Left ventricle myocardium inferior (tissue), 1 donor: ENCODE data around the gene EPHB2. TPM values are rescaled to one million over a fixed set of nuclear protein-coding genes. Genes with fewer than 3 reads are reported as not detected.

Source experiments
- DNase-seq: peaks from one replicate; pipeline ENCODE4 v3.0.0-alpha.2; 2020
- H3K27ac ChIP-seq: fragments of 200-600 bp; replicated peaks from 2 replicates; pipeline ENCODE4 v1.8.0; 2021
- H3K27me3 ChIP-seq: fragments of 200-600 bp; 2 replicates; pipeline ENCODE4 v1.8.0; 2021; ENCODE audit warnings: low read depth
- H3K36me3 ChIP-seq: fragments of 200-600 bp; 2 replicates; pipeline ENCODE4 v1.8.0; 2021
- H3K4me1 ChIP-seq: fragments of 200-600 bp; 2 replicates; pipeline ENCODE4 v1.8.0; 2021
- H3K4me3 ChIP-seq: fragments of 200-600 bp; 2 replicates; pipeline ENCODE4 v1.8.0; 2021; ENCODE audit warnings: mild to moderate bottlenecking, moderate library complexity
- H3K9me3 ChIP-seq: fragments of 200-600 bp; replicated peaks from 2 replicates; pipeline ENCODE4 v1.8.0; 2021
- intact Hi-C: fragments of 100-400 bp; cut with micrococcal nuclease; formaldehyde crosslinking; loops from one replicate; pipeline ENCODE4 v1.11.0; 2022
- total RNA-seq: library from RNA; stranded (reverse); fragmentation: NEBNext Ultra II Directional; extraction: Animal tissue kit (Norgen Biotek cat#: 25700); gene quantifications from one replicate; pipeline ENCODE4 v1.2.1, GENCODE V29; 2021
- TF ChIP-seq, protein P1 (sequence below): fragments of 200-600 bp; IDR thresholded peaks from 2 replicates; pipeline ENCODE4 v1.8.0; 2021; ENCODE audit warnings: antibody characterized with exemption, mild to moderate bottlenecking, borderline replicate concordance
- donor health status: DM: no; HTN: yes; CAD: no; lungs with severe emphysema.

The EPHB2 gene
- total RNA-seq, 1 donor from 2014 or later = 2.0 TPM

DNA sequence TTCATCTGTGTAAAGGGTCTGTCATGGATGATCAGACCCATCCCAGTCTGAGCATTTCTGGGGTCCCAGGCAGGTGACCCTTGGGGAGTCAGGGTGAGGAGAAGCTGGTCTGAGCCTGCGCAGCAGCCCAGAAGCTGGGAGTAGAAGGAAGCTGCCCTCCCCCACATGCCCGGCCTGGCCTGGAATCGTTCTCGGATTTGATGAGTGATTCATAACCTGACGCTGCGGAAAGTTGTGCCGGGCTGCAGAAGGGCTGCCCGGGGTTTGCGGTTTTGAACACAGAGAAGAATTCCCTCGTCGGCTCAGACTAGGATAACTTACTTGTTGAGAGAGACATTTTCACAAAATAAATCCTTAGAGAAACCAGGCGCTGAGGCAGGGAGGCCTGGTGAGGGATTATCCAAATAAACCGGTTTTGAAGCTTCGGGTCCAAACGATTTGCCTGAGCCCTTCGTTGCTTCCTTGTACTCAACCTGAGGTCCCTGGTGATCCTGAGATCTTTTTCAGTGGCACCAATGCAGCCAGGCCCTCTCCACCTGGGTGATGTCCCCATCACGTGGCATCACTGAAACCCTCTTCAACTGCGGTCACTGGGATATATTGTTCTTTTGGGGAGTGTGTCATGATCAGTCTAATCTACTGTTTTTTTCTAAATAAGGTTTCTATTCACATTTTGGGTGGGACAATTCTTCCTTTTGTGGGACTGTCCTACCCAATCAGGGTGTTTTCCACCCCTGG is 29.2 kb downstream of the EPHB2 start:
- Histone ChIP-seq H3K4me1 (no peaks in the 10 kb centered on the region), H3K27me3 (peaks cover 62% of the 10 kb centered on the region), H3K9me3 (no peaks in the 10 kb centered on the region), H3K4me3 (no peak overlapping the region), H3K36me3 (no peaks in the 10 kb centered on the region), H3K27ac (no peak overlapping the region)
- no peak for DNase-seq
- intact Hi-C loops = no loop called here
- TF ChIP-seq, protein P1, sequence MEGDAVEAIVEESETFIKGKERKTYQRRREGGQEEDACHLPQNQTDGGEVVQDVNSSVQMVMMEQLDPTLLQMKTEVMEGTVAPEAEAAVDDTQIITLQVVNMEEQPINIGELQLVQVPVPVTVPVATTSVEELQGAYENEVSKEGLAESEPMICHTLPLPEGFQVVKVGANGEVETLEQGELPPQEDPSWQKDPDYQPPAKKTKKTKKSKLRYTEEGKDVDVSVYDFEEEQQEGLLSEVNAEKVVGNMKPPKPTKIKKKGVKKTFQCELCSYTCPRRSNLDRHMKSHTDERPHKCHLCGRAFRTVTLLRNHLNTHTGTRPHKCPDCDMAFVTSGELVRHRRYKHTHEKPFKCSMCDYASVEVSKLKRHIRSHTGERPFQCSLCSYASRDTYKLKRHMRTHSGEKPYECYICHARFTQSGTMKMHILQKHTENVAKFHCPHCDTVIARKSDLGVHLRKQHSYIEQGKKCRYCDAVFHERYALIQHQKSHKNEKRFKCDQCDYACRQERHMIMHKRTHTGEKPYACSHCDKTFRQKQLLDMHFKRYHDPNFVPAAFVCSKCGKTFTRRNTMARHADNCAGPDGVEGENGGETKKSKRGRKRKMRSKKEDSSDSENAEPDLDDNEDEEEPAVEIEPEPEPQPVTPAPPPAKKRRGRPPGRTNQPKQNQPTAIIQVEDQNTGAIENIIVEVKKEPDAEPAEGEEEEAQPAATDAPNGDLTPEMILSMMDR = no peak

DNA sequence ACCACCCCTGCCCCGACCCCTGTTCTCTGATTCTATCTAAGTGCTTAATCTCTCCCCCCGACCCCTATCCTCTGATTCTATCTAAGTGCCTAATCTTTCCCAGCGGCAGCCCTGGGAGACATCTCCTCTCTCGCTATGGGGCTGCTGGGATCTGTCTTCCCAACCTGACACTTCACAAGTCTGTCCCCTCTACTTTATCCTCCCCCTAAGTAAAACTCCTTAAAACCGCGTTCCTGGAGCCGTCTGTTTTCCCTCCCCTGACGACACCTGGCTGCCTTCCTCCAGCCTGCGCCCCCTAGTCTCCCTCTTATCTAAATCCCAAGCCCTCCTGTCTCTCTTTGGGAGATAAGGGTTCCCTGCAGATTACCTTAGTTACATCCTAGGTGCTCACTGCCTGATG is 30.5 kb downstream of the EPHB2 start:
- DNase-seq = no peak
- Histone ChIP-seq H3K36me3 (no peaks in the 10 kb centered on the region), H3K4me1 (no peaks in the 10 kb centered on the region), H3K27me3 (peaks cover 62% of the 10 kb centered on the region), H3K27ac (no peak overlapping the region), H3K4me3 (no peak overlapping the region), H3K9me3 (no peaks in the 10 kb centered on the region)
- TF ChIP-seq, protein P1 = no peak
- intact Hi-C loops = no loop called here

DNA sequence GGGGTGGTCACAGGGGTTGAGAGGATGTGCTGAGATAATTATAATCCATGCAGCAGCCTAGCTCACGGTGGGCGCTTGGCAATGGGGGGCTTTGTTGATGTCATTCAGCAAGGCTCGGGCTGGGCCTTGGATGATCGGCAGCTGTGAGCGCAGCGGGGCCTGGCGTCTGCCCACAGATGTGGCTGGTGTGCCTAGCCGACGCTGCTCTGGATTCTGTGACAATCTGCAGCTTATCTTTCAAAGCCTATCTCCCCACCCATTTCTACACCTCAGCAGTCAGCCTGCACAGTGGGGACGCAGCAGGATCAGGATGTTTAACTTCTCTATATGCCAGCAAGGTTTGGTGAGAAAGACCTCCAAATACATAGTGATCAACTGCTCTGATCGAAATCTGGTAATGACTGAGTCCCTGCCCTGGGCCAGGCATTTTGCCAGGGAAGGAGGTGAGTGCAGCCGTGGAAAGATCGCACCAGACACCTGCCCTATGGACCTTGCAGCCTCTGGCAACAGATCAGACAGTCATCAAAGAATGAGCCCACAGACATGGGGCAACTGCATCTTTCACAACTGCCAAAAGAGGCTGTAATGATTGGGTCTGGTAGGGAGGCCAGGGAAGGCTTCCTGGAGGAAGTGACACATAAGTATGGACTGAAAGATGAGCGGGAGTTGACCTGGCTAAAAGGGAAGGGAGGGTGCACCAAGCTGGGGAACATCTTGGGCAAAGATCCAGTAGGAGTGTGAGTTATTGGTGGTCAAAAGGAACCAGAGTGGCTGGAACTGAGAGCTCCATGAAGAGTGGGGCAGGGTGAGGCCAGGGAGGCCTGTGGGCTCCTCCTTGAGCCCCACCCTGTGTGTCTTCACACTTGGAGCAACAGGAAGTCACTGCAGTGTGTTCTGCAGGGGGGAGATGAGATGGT is 35.3 kb downstream of the EPHB2 start:
- no peak for DNase-seq
- Histone ChIP-seq H3K9me3 (no peaks in the 10 kb centered on the region), H3K36me3 (no peaks in the 10 kb centered on the region), H3K27ac (no peak overlapping the region), H3K4me3 (no peak overlapping the region), H3K27me3 (peaks cover 37% of the 10 kb centered on the region), H3K4me1 (peaks cover 11% of the 10 kb centered on the region)
- TF ChIP-seq, protein P1 = no peak
- intact Hi-C loops = no loop called here

DNA sequence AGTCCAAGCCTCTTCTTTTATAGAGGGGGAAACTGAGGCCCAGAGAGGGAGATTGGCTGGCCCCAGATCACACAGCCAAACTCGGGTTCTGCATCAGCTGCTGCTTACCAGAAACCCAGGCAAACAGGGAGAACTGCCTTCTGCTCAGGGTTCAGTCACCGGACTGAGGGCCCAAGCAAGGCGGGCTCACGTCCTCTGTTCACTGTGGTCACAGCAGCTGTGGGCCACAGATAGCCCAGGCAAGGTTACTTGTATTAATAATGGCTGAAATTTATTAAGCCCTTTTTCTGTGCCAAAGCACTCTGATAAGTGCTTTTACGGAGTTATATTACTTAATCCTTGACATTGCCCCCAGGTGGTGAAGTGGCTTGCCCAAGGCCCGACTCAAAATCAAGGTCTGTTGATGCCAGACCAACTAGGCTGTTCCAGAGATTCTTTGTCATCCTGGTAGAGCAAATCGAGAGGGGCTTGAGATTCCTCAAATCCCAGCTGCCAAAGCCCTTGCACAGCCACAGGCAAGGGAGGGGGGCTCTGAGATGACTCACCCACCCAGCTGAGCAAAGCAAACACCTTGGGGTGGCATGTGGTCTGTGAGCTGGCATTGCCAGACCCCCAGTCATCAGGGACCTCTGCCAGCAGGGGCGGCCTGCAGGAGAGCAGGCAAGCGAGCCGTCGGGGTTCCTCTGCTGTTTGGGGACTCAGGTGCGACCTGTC is 36.5 kb downstream of the EPHB2 start:
- Histone ChIP-seq H3K4me1 (peaks cover 16% of the 10 kb centered on the region), H3K9me3 (no peaks in the 10 kb centered on the region), H3K27me3 (peaks cover 30% of the 10 kb centered on the region), H3K4me3 (no peak overlapping the region), H3K36me3 (no peaks in the 10 kb centered on the region), H3K27ac (no peak overlapping the region)
- intact Hi-C loops = no loop called here
- TF ChIP-seq, protein P1 = no peak
- no peak for DNase-seq

DNA sequence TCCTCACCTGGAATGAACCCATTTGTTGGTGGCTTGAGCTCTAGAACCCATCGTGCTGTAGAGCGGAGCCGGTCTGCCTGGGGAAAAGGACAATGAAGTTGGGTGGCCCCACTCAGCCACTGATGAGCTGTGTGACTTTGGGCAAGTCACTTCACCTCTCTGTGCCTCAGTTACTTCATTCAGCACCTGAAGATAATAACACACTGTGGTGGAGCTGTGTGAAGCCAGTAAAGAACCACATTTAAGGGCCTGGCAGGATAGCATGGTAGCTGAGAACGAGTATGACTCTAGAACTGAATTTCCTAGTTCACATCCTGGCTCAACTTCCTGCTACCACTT is 37.1 kb downstream of the EPHB2 start:
- TF ChIP-seq, protein P1 = no peak
- Histone ChIP-seq H3K27me3 (peaks cover 27% of the 10 kb centered on the region), H3K4me1 (peaks cover 16% of the 10 kb centered on the region), H3K4me3 (no peak overlapping the region), H3K36me3 (no peaks in the 10 kb centered on the region), H3K27ac (no peak overlapping the region), H3K9me3 (no peaks in the 10 kb centered on the region)
- intact Hi-C loops = no loop called here
- no peak for DNase-seq
